ENCODE data around the gene CLN3. TPM values are rescaled to one million over a fixed set of nuclear protein-coding genes. Genes with fewer than 3 reads are reported as not detected.

Gene CLN3
- polyA plus RNA-seq, 3 donors: 37.0 to 113 (median 50.2) TPM

- H3K4me3 Mint-ChIP-seq: no peak overlapping the region
- no peak for TF ChIP-seq CTCF (IDR thresholded peaks at IDR 0.05)
- H3K9me3 ChIP-seq (replicated peaks in 1 of 2; ENCODE audit: control insufficient read depth in 1 of 2, insufficient read depth in 1 of 2, low read length in 2 of 2): no peaks in the 10 kb centered on the region
- peaks cover 0 to 8% (median 0%) of the 10 kb centered on the region in 3 donors for H3K27me3 Mint-ChIP-seq (ENCODE audit: low read depth in 3 of 3)
- no peak overlapping the region for H3K4me3 ChIP-seq (replicated peaks in 1 of 3; ENCODE audit: low read depth in 2 of 3, low read length in 3 of 3)
- no peaks in the 10 kb centered on the region for H3K79me2 ChIP-seq (ENCODE audit: insufficient read depth, low read length)
- intact Hi-C loops (cut with micrococcal nuclease): no loop called here
- no peaks in the 10 kb centered on the region for H4K20me1 ChIP-seq (ENCODE audit: insufficient read depth, low read length)
- no peaks in the 10 kb centered on the region for H3K36me3 ChIP-seq (replicated peaks in 1 of 2; ENCODE audit: control insufficient read depth in 1 of 2, insufficient read depth in 2 of 2, low read length in 2 of 2)
- no peak overlapping the region for H3K4me2 ChIP-seq (replicated peaks; ENCODE audit: extremely low read depth, low read length, poor library complexity, severe bottlenecking)
- H3K4me1 Mint-ChIP-seq: peaks cover 23% of the 10 kb centered on the region
- no peaks in the 10 kb centered on the region for H3K36me3 Mint-ChIP-seq
- H3K27ac ChIP-seq (ENCODE audit: low read depth in 1 of 2, low read length in 2 of 2): no peak overlapping the region
- no peak overlapping the region for H3K9ac ChIP-seq (ENCODE audit: insufficient read depth, low read length, poor library complexity, severe bottlenecking)
- H3K27me3 ChIP-seq (ENCODE audit: control insufficient read depth in 2 of 2, insufficient read depth in 2 of 2, low read length in 2 of 2): no peaks in the 10 kb centered on the region
- peaks cover 0 to 3% (median 0%) of the 10 kb centered on the region in 7 donors for H3K9me3 Mint-ChIP-seq
- no peak overlapping the region for H2AFZ ChIP-seq (ENCODE audit: insufficient read depth, low read depth, low read length, poor library complexity, severe bottlenecking)
- H3K27ac Mint-ChIP-seq: no peak overlapping the region
- peaks cover 14% of the 10 kb centered on the region in 2 donors for H3K4me1 ChIP-seq (ENCODE audit: control insufficient read depth in 1 of 2, insufficient read depth in 2 of 2, low read length in 2 of 2)
- DNase-seq: no peak
- 77% methylated on average over 6 of the region's 11 CpGs for WGBS (ENCODE audit: insufficient coverage)
These were observed 30.9 kb upstream of the CLN3 start for GRCh38 chr16:28522792-28523191.

GRCh38 chr16:28521436-28521835, 29.6 kb upstream of the CLN3 start:
- no peak overlapping the region for H3K27ac ChIP-seq (ENCODE audit: low read depth in 1 of 2, low read length in 2 of 2)
- no peak for DNase-seq
- no peaks in the 10 kb centered on the region for H3K79me2 ChIP-seq (ENCODE audit: insufficient read depth, low read length)
- Mint-ChIP-seq H3K27me3 (ENCODE audit: low read depth in 3 of 3) (peaks cover 0 to 8% (median 0%) of the 10 kb centered on the region in 3 donors), H3K36me3 (no peaks in the 10 kb centered on the region), H3K4me1 (peaks cover 23% of the 10 kb centered on the region), H3K27ac (no peak overlapping the region), H3K4me3 (no peak overlapping the region), H3K9me3 (peaks cover 0 to 3% (median 0%) of the 10 kb centered on the region in 7 donors)
- no peak overlapping the region for H3K9ac ChIP-seq (ENCODE audit: insufficient read depth, low read length, poor library complexity, severe bottlenecking)
- no peaks in the 10 kb centered on the region for H4K20me1 ChIP-seq (ENCODE audit: insufficient read depth, low read length)
- no peaks in the 10 kb centered on the region for H3K36me3 ChIP-seq (replicated peaks in 1 of 2; ENCODE audit: control insufficient read depth in 1 of 2, insufficient read depth in 2 of 2, low read length in 2 of 2)
- WGBS (ENCODE audit: insufficient coverage): 94% methylated on average over 6 of the region's 6 CpGs
- no peaks in the 10 kb centered on the region for H3K27me3 ChIP-seq (ENCODE audit: control insufficient read depth in 2 of 2, insufficient read depth in 2 of 2, low read length in 2 of 2)
- H2AFZ ChIP-seq (ENCODE audit: insufficient read depth, low read depth, low read length, poor library complexity, severe bottlenecking): no peak overlapping the region
- intact Hi-C loops (cut with micrococcal nuclease): no loop called here
- no peak for TF ChIP-seq CTCF (IDR thresholded peaks at IDR 0.05)
- H3K9me3 ChIP-seq (replicated peaks in 1 of 2; ENCODE audit: control insufficient read depth in 1 of 2, insufficient read depth in 1 of 2, low read length in 2 of 2): no peaks in the 10 kb centered on the region
- H3K4me2 ChIP-seq (replicated peaks; ENCODE audit: extremely low read depth, low read length, poor library complexity, severe bottlenecking): no peak overlapping the region
- no peak overlapping the region for H3K4me3 ChIP-seq (replicated peaks in 1 of 3; ENCODE audit: low read depth in 2 of 3, low read length in 3 of 3)
- peaks cover 14% of the 10 kb centered on the region in 2 donors for H3K4me1 ChIP-seq (ENCODE audit: control insufficient read depth in 1 of 2, insufficient read depth in 2 of 2, low read length in 2 of 2)
